ENCODE measurements around the gene FAM107B. TPM values are rescaled to one million over a fixed set of nuclear protein-coding genes. Genes with fewer than 3 reads are reported as not detected.

The FAM107B gene
- polyA plus RNA-seq, 12 donors, result 17.7 to 56.0 (median 24.0) TPM; not detected in 1

Other genes starting within 250 kb of the FAM107B start
- gene CDNF, start 63.1 kb upstream of the FAM107B start, polyA plus RNA-seq (ENCODE audit: insufficient read length in 12 of 12), result 1 to 10 TPM in 10 of 12 donors, not detected in 2; 2.2 to 4.8 (median 4.1) TPM
- 10 to 100 TPM in 11 of 12 donors, not detected in 1; 11.6 to 19.4 (median 16.4) TPM for gene HSPA14, start 63.4 kb upstream of the FAM107B start, polyA plus RNA-seq (ENCODE audit: insufficient read length in 12 of 12)
- gene MSANTD7, start 63.4 kb upstream of the FAM107B start, polyA plus RNA-seq (ENCODE audit: insufficient read length in 12 of 12), result 10 to 100 TPM in 10 of 12 donors, 1 to 10 TPM in 1, not detected in 1; 8.9 to 13.7 (median 11.5) TPM
- gene SUV39H2, start 104.0 kb upstream of the FAM107B start, polyA plus RNA-seq (ENCODE audit: insufficient read length in 12 of 12), result 10 to 100 TPM in 9 of 12 donors, 1 to 10 TPM in 2, not detected in 1; 9.5 to 25.0 (median 15.7) TPM
- 10 to 100 TPM in 4 of 12 donors, 1 to 10 TPM in 7, not detected in 1; 8.0 to 16.8 (median 9.4) TPM for gene DCLRE1C, start 179.2 kb upstream of the FAM107B start, polyA plus RNA-seq (ENCODE audit: insufficient read length in 12 of 12)
- 1 to 10 TPM in 4 of 12 donors, under 1 TPM in 5, not detected in 3; 0.33 to 1.5 (median 0.93) TPM for gene MEIG1, start 184.5 kb upstream of the FAM107B start, polyA plus RNA-seq (ENCODE audit: insufficient read length in 12 of 12)